Measurements from ENCODE around the gene KRT33B.
"Not testable (repeated sequence)": the region's sequence is repeated elsewhere in the genome, so short reads cannot be mapped to it uniquely, and the experiment has no call there.

KRT33B gene

DNA sequence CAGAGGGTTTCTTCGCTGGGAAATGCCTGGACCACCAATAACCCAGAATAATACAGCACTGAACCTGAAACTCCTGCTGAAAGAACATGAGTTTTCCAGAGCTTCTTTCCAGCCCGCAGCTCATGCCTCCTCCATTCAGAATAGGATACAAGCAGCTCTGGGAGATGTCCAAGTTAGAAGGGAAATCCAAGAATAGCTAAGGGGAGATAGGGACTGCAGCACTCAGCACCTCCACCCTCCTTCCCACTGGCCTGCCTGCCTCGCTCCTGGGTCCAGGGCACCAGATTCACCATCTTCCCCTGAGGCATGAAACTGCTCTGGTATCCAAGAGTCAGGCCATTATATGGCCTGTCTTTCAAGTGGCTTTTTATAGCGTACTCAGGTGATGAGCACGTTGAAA is 23.7 kb upstream of the KRT33B start:
- DNase-seq: no peak

DNA sequence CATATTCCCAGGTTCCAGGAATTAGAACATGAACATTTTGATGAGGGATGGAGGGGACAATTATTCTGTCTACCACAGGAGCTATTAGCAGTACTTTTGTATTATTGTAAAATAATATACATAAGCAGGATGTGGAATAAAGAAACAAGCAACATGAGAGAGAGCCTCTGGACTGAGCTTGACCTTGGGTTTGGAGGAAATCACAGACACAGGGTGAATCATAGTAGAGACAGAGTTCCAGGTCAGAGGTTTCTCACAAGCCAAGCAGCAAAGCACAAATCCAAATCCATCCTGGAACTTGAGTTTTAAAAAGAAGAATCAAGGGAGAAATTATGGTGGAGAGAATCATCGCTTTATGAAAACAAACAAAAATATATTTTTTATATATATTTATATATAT is 22.7 kb upstream of the KRT33B start:
- no peak for DNase-seq

DNA sequence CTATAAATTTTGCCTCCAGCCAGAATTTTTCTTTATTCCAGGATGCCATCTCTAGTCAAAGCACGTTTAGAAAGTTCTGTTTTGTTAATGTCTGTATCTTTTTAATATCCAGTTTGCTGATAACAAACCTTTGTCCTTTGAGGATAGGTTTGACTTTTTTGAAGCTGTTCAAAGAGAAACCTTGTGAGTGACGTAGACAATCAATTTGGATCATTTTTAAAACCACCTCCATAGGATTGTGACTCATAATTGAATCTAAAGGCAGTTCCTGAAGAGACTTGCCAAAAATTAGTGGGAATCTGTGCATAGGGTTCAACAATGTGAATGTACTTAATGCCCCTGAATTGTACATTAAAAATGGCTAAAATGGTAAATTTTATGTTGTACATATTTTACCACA is 21.9 kb upstream of the KRT33B start:
- DNase-seq: no peak

DNA sequence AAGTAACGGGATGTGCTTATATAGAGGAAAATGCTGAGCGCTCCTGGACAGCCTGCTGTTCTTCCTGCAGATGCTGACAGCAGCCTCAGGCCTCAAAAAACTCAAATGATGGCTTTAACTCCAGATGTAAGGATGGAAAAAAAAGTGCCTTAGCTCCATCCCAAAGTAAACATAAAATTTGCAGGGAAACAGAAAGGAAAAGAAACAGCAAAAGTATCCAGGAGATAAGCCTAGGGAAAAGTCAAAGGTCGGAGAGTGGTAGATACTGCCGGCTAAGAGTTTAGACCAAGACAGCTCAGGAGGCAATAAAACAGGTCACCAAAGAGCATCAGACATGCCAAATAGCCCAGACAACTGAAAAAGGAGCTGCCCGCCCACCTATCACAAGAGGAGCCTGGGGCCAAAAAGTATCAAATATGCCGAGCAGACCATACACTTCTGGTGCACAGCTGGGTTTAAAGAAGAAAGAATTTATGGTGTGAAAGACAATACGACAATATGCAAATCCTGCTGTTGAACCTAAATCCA is 20.9 kb upstream of the KRT33B start:
- DNase-seq: no peak

DNA sequence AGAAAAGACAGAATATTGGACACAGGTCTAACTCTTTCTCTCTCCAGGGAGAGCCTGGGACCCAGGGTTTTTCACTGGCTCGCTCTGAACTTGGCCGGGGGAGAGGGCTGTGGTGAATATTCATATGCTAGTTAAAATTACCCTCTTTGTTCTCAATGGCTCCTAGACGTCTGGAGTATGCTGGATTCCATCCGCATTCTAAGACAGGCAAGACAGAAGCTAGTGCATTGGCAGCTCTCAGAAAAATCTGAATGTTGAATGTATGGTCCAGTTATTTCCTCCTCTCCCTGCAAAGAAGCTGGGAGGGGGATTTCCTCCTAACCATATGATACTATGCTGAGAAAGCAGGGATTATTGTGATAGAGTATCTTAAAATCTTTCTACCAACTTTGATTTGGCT is 18.1 kb upstream of the KRT33B start:
- no peak for DNase-seq

DNA sequence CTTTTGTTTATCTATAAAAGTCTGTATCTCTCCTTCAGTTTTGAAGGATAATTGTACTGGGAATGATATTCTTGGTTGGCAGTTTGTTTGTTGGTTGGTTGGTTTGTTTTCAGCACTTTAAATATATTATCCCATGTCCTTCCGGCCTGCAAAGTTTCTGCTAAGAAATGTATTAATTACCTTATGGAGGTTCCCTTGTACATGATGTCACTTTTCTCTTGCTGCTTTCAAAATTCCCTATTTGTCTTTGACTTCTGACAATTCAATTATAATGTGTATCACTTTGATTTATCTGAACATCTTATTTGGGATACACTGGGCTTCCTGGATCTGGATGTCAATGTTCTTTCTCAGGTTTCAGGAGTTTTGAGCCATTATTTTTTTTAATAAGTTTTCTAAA is 16.6 kb upstream of the KRT33B start:
- DNase-seq: no peak

DNA sequence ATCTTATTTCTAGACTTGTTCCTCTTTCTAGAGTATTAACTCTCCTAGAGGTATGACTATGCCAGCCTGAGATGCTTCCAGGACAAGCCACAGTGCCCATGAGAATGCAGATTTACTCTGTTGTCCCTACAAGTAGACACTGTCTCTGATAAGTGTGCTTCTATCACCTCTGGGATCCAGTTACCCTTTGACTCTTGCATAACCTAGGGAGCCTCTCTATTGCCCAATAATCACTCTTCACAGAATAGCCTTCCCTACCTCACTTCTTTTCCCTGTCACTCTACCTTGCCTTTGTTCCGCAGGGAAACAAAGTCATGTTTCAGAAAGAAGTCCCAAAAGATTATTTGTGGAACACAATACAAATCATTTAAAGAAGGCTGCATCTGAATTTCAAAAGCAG is 14.1 kb upstream of the KRT33B start:
- DNase-seq: no peak

DNA sequence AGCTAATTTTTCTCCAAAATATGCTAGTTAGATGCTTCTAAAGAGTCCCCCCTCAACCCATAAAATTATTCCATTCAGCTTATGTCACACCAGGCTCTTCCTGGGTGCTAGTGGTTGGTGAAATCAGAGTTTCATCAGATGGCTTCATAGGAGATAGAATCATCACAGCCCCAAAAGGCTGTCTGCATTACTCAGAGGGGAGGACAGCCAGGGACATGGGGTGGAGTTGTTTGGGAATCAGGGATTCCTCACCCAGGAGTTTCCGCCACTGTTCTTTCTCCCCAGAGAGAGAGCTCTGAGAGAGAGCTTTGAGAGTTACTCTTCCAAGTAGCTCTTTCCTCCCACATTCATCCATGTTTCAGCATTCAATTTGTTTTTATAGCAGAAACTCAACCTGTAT is 12.8 kb upstream of the KRT33B start:
- DNase-seq: no peak

DNA sequence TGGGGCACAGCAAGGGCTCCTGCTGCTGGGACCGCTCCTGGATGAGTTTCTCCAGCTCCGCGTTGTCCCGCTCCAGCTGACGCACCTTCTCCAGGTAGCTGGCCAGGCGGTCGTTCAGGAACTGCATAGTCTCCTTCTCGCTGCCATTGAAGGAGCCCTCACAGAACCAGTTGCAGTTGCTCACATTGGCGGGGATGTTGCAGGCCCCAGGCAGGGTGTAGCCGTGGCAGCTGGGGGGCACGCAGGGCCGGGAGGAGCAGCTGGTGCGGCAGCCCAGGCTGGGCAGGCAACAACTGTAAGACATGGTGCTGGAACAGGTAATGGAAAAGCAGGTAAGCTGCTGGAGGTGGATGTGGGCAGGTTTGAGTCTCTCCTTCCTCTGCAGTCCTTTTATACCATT is 12.3 kb upstream of the KRT33B start, which contains the start of gene KRT34:
Gene KRT34, minus strand, starts transcription at position 364 of the 400 bp plus-strand sequence. Its CDS starts 60 bp downstream, at position 304.
- not testable (repeated sequence) for DNase-seq

DNA sequence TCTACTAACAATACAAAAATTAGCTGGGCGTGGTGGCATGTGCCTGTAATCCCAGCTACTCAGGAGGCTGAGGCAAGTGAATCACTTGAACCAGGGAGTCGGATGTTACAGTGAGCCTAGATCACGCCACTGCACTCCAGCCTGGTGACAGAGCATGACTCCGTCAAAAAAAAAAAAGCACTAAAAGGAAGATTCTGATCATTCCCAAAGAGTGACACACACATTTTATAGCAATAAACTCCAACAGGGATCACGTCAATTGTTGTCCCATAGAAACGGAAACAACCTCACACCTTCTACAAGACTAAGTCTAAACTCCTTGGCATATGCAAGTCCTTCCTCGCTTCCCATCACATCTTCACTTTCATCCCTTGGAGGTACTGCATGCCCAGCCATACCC is 10.5 kb upstream of the KRT33B start:
- DNase-seq: not testable (repeated sequence)

DNA sequence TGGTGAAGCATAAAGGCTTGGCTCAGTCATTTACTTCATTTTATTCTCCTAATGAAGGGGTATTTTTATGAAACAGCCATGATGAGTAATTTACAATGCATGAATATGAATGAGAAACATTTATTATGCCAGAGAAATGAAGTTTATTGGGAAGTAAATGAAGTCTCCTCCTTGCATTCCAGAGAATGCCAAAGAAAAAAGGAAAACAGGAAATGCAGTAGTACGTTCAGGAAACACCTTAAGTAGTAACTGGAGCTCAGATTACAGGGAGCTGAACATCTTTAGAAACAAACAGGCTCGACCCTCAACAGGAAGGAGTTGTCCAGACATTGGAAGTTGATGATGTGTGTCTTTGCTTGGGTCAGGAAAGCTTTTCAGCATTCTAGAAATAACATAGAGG is 7.9 kb upstream of the KRT33B start:
- DNase-seq: no peak

DNA sequence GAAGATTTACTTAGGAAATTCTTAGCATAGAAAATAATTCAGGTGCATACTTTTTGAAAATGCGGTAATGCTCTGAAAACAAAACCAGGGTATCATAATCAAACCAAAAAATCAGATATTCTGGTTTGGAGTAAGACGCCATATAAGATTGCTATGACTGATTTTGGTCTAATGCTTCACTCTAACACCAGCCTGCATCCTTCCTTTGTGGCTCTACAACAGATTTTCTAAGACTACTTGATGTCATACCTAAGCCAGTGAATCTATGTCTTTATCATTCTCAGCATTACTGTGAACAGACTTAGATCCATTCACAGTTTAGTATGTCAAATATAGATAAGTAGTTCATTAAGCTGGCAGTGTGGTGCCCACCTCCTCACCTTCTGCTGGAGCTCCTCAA is 590 bp downstream of the KRT33B start:
- DNase-seq: no peak

DNA sequence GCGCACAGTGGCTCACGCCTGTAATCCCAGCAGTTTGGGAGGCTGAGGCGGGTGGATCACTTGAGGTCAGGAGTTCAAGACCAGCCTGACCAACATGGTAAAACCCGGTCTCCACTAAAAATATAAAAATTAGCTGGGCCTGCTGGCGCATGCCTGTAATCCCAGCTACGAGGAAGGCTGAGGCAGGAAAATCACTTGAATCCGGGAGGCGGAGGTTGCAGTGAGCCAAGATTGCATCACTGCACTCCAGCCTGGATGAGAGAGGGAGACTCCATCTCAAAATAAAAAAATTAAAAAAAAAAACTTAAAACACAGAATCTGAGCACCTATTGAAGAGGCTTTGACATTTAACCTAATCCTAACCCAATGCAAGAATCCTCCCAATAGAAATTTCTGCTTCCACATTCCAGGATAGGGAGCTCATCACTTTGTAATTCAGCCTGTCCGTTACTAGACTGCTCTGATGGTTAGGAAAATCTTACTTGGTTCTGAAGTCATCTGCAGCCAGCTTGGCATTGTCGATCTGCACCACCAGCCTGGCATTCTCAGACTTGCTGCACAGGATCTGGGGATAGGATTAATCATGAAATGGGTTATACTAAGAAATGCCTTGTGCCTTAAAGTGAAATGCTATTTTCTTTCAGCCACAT is 2.1 kb downstream of the KRT33B start:
- no peak for DNase-seq

DNA sequence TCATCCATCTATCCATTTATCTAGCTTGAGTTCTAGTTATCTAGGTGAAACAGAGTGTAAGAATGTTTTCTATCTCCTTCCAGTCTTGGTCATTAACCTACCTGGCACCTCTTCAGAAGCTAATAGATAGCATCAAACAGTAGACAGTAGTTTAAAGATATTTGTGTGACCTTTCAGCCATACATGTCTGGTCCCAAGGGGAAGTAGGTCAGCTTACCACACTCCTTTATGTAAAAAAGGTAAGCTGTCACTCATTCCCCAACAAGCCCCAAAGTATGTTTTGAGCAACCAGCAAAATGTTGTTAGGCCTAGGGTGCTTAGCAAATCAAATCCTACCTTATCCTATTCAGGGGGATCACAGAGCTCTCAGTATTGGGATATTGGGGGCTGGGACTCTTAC is 3.5 kb downstream of the KRT33B start:
- DNase-seq: no peak

DNA sequence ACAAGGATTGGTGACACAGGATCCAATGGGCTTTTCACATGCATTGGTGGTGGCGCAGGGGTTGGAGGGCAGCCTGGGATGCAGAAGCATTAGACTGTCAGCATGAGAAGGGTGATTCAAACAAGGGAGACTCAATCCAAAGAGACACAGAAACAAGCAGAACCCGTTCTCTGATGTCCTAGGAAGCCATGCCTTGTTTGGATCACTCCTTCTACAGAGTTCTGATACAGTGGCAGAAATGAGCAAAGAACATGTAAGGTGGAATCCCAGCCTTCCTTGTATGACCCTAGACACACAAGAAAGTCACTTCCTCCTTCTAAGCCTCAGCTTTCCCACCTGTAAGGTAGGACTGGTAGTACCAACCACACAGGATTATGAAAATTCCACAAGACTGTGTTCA is 5.7 kb downstream of the KRT33B start:
- no peak for DNase-seq

DNA sequence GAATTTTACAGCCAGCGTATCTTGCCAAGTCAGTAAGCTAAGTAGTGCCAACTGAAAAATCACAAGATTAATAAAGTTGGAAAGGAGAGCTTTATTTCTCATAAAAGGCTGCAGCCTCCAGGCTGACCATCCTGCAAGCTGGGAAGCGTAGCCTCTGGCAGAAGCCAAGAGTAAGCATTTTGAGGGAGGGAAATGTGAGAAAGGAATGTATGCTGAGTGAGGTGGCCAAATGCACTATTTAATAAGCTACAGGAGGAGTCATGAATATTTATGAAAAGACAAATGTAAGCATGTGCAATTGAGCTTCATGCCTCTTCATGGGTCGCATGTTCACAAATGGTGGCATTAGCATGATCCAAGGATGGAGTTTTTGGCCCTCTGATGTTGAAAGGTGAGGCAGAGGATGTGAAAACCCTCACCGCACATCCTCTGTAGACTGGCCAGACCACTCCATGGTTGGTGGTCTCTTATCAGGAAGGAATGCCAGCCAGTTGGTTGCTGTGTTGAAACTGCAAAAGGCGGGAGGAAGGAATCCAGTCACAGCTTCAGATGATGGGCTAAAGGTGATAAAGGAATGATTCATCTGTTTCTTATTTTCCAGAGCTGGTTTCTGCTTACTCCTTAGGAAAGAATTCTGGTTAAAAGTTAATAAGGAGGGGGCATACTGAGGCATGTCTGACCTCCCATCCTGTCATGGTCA is 9.2 kb downstream of the KRT33B start:
- DNase-seq: no peak

DNA sequence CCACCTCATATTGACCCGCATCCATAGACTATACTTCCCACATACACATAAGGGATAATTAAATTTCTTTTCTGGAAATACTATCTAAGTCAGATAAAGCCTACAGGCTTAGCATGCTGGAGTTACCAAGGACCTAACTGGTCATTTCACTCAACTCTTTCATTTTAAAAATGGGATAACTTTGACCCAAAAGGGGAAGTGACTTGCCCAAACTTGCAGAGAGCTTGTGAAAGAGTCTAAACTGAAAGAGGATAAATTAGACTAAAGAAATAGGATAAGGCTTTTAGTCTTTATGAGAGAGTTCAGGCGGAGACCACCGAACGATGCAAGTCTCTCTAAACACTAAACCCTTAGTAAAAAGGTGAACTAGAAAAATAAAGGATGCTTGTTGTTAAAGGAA is 15.1 kb downstream of the KRT33B start:
- DNase-seq: no peak

DNA sequence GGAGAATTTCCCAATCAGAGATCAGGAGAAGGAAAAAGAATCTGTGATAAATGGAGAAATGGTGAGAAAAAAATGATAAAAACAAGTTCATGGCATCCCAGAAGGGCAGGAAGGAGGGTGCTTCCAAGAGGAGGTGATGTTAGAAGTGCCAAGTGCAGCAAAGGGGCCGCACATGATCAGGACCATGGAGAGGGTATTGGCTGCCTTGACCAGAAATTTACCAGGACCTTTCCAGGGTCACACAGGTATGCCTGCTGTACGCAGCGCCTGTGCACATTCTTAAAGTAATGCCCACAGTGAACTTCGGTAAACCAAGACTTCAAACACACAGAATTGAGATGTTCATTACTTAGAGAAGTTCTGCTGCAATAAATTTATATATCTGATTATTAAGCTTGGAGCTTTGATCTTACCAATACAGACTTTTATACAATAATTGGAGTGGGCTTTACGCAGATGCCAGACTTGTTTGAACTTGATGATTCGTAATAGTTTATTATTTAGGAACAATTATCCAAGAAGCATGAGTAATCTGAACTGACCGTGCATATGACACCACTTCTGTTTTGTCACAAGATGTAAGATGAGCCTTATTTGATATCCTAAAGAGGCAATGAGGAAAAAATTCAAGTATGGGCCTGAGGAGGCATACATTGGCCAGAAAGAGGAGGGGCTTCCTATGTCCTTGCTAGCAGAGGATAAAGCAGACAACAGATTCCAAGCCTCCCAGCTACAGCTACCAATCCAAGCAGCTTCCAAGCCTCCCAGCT is 16.8 kb downstream of the KRT33B start:
- DNase-seq: no peak

DNA sequence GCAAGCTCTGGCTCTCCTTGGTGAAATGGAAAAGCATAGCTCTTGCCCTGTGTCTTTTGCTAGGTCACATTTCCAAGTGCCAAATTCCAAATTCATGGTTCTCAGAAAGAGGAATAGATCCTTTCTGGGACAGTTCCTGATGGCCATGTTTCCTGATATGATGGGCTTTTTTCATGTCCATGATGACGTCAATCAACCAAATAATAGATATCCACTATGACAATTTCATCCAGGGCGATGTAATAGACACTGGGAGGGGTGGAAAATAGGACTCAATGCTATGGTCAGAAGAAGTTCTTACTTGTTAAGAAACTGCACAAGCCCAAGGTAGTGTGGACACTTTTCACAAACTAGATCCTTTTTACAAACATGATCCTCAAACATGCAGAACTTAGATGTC is 18.4 kb downstream of the KRT33B start:
- DNase-seq: no peak

DNA sequence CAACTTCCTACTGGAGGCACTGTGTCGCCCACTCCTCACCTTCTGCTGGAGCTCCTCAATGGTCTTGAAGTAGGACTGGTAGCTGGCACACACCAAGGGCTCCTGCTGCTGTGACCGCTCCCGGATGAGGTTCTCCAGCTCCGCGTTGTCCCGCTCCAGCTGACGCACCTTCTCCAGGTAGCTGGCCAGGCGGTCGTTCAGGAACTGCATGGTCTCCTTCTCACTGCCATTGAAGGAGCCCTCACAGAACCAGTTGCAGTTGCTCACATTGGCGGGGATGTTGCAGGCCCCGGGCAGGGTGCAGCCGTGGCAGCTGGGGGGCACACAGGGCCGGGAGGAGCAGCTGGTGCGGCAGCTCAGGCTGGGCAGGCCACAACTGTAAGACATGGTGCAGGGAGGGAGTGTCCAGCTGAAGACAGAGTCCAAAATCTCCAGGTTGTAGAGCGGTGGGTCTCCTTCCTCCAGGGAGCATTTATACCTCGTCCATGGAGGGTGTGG is 19.2 kb downstream of the KRT33B start, which contains the start of gene KRT33A:
Gene KRT33A, minus strand, starts transcription at position 448 of the 498 bp plus-strand sequence. Its CDS starts 61 bp downstream, at position 387.
- DNase-seq: not testable (repeated sequence)

DNA sequence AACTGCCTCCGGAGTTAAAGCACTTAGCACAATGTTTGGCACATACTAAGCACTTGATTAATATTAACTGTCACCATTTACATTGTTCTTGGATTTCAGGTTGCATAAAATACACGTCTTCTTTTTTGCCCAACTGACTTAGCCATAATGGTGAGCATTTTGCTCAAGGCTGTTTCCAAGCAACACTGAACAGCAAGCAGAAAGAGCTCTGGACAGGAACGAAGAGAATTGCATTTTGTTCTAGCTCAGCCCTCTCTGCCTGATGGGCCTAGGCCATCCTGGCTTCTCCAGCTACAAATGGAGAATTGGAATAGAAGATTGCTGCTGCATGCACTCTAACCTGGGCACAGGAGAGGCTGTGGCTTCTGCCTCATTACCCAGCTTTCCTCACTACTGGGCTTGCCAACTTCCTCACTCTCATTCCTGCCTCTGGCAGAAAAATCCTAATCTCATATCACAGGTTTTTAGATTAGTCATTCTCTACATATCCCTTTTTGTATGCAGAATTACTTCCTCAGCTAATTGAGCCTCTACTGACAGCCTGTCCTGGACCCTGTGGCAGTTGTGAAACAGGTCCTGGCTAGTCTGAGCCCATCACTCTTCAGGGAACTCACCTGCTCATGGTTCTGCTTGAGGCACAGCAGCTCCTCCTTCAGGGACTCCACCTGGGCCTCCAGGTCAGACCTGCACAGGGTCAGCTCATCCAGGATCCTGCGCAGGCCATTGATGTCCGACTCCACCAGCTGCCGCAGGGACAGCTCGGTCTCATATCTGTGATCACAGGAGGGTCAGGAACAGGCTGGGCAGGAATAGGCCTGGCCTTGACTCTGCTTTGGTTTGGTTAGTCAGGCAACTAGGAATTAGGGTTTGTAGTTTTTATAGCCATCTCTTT is 21.5 kb downstream of the KRT33B start:
- no peak for DNase-seq

DNA sequence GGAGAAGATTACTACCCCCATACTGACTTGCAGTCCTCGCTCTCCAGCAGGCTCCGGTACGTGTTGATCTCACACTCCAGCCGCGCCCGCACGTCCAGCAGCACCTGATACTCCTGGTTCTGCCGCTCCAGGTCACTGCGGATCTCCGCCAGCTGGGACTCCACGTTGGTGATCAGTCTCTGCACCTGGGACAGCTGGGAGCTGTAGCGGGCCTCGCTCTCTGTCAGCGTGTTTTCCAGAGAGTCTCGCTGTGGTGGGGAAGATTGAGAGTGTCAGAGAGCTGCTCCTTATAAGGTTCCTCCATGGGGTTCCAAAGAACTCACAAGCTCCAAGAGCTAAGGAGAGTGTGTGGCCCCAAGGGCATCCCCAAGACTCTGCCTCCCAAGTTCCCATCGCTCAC is 23.2 kb downstream of the KRT33B start:
- not testable (repeated sequence) for DNase-seq

Data from activated CD4-positive, alpha-beta T cell treated with anti-CD3 and anti-CD28 coated beads for 1 hour (primary cell).